HG02938 (cell line): Measurements from ENCODE around the gene PCDHGA8.
"Not testable (repeated sequence)": the region's sequence is repeated elsewhere in the genome, so short reads cannot be mapped to it uniquely, and the experiment has no call there.

Source experiments
- ATAC-seq: cut with Tn5 transposase; IDR thresholded peaks from one replicate; pipeline ENCODE4 v1.9.1; 2021; ENCODE audit warnings: mild to moderate bottlenecking, moderate library complexity; ENCODE audit not compliant: unreplicated experiment

PCDHGA8 gene

DNA sequence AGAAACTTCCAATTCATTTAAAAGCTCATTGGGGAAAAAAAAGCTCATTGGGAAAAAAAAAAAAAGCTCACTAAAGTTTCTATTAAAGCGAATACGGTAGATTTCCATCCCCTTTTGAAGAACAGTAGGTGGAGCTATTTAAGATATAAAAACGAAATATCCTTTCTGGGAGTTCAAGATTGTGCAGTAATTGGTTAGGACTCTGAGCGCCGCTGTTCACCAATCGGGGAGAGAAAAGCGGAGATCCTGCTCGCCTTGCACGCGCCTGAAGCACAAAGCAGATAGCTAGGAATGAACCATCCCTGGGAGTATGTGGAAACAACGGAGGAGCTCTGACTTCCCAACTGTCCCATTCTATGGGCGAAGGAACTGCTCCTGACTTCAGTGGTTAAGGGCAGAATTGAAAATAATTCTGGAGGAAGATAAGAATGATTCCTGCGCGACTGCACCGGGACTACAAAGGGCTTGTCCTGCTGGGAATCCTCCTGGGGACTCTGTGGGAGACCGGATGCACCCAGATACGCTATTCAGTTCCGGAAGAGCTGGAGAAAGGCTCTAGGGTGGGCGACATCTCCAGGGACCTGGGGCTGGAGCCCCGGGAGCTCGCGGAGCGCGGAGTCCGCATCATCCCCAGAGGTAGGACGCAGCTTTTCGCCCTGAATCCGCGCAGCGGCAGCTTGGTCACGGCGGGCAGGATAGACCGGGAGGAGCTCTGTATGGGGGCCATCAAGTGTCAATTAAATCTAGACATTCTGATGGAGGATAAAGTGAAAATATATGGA is 38.1 kb downstream of the PCDHGA8 start, which contains the start of gene PCDHGA12:
Gene PCDHGA12 (plus strand): TSS at position 176 of the 782 bp plus-strand sequence. CDS start 253 bp downstream, at position 429.
- peak; percentile 89 for ATAC-seq

DNA sequence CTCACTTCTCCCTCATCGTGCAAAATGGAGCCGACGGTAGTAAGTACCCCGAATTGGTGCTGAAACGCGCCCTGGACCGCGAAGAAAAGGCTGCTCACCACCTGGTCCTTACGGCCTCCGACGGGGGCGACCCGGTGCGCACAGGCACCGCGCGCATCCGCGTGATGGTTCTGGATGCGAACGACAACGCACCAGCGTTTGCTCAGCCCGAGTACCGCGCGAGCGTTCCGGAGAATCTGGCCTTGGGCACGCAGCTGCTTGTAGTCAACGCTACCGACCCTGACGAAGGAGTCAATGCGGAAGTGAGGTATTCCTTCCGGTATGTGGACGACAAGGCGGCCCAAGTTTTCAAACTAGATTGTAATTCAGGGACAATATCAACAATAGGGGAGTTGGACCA is 38.9 kb downstream of the PCDHGA8 start:
- peak; percentile 51 for ATAC-seq

- not testable (repeated sequence) for ATAC-seq
These were observed 39.9 kb downstream of the PCDHGA8 start for GRCh38 chr5:141432308-141432707.

- not testable (repeated sequence) for ATAC-seq
These were observed 40.3 kb downstream of the PCDHGA8 start for GRCh38 chr5:141432726-141433125.

GRCh38 chr5:141434006-141434405 is 41.6 kb downstream of the PCDHGA8 start:
- ATAC-seq, result no peak

- ATAC-seq, result no peak
These were observed 44.8 kb downstream of the PCDHGA8 start for GRCh38 chr5:141437221-141437620.

- no peak for ATAC-seq
These were observed 47.1 kb downstream of the PCDHGA8 start for GRCh38 chr5:141439411-141440141.

DNA sequence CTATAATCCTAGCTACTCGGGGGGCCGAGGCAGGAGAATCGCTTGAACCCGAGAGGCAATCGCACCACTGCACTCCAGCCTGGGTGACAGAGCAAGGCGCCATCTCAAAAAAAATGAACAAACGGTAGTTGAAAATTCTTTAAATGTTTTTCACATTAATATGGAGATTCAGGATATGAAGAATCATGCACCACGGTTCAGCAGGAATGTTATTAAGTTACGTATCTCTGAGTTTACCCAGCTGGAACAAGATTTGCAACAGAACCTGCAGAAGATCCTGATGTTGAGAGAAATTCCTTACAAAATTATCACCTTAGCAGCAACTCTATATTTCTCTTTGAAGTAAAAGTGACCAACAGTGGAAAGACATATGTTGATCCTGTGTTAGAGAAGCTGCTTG is 47.9 kb downstream of the PCDHGA8 start:
- ATAC-seq, result no peak

GRCh38 chr5:141441571-141442170 is 49.2 kb downstream of the PCDHGA8 start:
- ATAC-seq, result no peak
